GM12875 (cell line): ENCODE results near the gene VASH1.
"Not testable (repeated sequence)": the region's sequence is repeated elsewhere in the genome, so short reads cannot be mapped to it uniquely, and the experiment has no call there.

Source experiments
- H3K4me3 ChIP-seq: one replicate; pipeline ENCODE4 v1.5.1; 2011; ENCODE audit warnings: low read depth, low read length, control low read depth
- TF ChIP-seq, protein P1 (sequence below): IDR thresholded peaks from 2 replicates; pipeline ENCODE4 v1.5.1; 2011; ENCODE audit warnings: low read depth, mild to moderate bottlenecking, control low read depth, inconsistent platforms, low read length, moderate library complexity, borderline replicate concordance; ENCODE audit not compliant: insufficient read depth

The VASH1 gene

DNA sequence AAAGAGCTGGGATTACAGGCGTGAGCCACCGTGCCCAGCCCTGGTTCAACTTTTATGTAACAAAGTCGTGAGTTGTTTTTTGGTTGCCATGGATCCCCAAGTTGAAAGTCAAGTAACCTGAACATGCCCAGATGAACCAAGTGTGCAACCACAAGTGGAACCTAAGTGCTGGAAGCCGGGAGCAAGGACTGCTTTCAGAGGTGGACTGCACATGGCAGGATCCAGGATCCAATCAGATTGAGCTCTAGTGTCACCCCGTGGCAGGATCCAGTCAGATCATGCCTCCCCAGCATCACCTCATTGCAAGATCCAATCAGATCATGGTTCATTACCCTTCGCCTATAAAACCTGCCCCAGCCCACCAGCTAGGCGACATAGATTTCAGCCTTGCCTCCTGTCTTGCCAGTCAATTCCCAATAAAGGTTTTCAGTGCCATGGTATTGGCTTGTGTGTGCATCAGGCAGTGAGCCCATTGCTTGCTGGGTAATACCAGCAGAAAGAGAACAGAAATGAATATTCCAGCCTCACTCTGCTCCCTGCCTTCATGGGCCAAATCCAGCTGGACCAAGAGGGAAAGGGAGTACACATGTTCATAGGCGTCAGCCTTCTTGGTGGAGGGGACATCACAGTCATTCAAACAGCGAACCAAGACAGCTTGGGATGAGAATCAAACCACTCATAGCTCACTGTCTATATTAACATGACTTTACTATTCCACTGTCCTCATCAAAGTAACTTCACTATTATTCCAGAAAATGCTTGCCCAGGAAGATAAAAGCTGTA, 43.6 kb upstream of the VASH1 start:
- no peak overlapping the region for H3K4me3 ChIP-seq
- TF ChIP-seq, protein P1, sequence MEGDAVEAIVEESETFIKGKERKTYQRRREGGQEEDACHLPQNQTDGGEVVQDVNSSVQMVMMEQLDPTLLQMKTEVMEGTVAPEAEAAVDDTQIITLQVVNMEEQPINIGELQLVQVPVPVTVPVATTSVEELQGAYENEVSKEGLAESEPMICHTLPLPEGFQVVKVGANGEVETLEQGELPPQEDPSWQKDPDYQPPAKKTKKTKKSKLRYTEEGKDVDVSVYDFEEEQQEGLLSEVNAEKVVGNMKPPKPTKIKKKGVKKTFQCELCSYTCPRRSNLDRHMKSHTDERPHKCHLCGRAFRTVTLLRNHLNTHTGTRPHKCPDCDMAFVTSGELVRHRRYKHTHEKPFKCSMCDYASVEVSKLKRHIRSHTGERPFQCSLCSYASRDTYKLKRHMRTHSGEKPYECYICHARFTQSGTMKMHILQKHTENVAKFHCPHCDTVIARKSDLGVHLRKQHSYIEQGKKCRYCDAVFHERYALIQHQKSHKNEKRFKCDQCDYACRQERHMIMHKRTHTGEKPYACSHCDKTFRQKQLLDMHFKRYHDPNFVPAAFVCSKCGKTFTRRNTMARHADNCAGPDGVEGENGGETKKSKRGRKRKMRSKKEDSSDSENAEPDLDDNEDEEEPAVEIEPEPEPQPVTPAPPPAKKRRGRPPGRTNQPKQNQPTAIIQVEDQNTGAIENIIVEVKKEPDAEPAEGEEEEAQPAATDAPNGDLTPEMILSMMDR: no peak

DNA sequence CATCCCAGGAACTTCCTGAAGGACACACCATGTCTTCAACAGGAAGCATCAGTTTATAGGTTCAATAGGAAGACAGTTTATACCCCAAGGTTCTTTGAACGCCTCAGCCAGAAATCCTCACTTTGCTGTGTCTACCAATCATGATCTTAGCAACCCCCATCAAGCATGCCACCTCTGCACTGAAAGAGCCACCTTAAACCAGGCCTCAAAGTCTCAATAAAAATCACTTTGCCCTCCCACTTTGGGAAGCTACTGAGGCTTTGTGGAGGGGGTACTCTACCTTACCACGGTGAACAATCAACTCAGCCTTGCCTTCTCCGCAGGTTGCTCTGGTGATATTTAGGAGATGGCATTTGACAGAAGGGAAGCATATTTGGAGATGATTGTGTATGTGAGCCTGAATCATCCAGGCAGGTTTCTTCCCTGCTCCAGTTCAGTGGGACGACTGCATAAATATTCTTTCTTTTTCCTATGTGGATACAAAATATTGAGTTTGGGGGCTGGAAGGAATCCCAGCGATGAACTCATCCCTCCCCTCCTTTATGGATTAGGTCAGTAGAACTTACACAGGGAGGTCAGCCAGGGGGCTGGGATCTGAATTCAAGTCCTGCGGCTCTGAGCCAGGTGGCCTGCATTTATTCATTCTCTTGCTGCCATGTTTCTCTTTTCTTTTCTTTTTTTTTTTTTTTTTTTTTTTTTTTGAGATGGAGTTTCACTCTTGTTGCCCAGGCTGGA, 42.8 kb upstream of the VASH1 start:
- TF ChIP-seq, protein P1: no peak

DNA sequence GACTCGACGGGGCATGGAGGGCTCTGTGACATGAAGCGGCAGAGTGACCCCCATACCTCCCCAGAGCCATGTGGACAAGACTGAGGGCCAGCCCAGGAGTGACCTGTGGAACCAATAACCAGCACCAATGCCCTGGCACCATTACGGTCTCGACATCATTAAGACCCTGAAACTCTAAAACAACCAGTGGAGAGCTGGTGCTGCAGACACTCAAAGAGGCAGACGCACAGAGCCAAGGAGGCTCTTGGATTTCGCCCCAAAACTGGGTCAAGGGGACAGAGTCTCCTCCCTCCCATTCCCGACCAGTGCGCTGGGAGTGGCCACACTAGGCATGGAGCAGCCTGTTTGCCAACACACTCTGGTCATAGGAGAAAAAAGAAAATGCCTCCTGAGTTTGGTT, 41.6 kb upstream of the VASH1 start:
- TF ChIP-seq, protein P1: no peak
- no peak overlapping the region for H3K4me3 ChIP-seq

More for the DNA sequence above, 42.8 kb upstream of the VASH1 start:
- no peak overlapping the region for H3K4me3 ChIP-seq

DNA sequence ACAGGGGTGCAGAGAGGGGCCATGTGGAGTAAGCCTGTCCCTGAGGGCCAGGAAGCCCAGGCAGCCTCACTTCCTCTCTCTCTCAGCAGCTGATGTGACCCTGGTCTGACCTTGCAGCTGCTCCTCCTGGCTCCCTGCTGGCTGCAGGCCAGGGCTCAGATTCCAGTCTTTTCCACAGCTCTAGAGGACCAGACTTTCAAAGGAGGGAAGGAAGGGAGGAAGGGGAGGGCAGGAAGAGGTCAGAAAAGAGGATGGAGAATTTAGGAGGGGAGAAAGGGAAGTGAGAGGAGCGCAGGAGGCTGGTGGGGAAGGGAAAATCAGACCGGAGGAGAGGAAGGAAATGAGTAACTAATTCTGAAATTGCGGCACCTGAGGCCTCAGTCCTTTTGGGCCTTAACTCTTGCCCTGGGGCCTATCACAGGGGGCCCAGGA, 40.9 kb upstream of the VASH1 start:
- TF ChIP-seq, protein P1: no peak
- H3K4me3 ChIP-seq: no peak overlapping the region

DNA sequence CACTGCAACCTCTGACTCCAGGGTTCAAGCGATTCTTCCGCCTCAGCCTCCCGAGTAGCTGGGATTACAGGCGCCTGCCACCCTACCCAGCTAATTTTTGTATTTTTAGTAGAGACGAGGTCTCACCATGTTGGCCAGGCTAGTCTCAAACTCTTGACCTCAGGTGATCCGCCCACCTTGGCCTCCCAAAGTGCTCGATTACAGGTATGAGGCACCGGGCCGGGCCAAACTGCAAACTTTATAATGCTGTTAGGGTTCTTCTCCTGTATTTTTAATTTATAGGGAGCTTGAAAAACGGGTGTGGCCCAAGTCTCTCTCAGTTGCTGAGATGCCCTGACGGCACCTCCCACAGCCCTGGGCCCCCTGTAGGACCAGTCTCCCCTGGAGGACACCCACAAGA, 39.8 kb upstream of the VASH1 start:
- H3K4me3 ChIP-seq: not testable (repeated sequence)

DNA sequence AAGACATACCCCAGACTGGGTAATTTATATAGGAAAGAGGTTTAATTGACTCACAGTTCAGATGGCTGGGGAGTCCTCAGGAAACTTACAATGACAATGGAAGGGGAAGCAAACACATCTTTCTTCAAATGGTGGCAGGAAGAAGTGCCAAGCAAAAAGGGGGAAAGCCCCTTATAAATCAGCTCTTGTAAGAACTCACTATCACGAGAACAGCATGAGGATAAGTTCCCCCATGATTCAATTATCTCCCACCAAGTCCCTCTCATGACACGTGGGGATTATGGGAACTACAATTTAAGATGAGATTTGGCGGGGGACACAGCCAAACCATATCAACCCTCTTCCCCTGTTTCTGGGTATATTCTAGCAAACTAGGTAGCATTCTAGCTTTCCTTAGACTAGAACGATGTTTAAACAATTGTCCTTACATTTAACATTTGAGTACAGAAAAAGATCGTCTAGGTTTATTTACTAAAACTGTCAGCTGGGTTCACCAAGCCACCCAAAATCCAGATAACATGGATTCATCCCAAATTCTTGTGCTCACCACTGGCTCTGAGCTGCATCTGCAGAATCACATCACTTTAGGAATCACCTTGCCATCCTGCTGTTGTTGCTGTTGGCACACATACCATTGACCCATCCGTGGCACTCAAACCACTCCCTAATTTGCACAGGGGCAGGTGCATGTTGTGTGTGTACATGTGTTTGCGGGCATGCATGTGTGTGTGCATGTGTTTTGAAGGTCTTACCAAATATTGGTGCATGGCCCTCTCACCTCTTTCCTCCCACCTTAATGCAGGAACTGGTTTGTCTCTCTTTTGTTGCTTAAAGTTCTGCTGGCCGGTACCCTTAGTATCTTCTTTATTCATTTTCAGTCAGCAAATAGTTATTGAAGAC, 36.4 kb upstream of the VASH1 start:
- H3K4me3 ChIP-seq: no peak overlapping the region
- TF ChIP-seq, protein P1: no peak

DNA sequence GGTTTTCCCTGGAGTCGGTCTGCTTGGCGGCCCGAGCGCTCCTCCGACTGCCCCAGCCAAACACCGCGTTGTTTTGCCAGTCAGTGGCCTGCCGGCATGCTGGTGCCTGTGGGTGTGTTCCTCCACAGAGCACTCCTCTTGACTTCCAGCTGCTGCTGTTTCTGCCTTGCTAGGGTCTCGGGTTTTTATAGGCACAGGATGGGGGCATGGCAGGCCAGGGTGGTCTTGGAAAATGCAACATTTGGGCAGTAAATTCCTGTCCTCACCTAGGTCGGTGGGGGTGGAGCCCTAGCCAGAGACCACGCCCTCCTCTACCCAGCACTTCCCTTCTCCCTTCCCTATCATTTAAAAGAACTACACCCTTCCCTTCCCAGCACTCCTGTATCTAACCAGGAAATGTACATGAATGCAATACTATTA, 34.7 kb upstream of the VASH1 start:
- TF ChIP-seq, protein P1: no peak
- no peak overlapping the region for H3K4me3 ChIP-seq
